CD4-positive, alpha-beta T cell (primary cell): Measurements from ENCODE around the gene RDH13. TPM values are rescaled to one million over a fixed set of nuclear protein-coding genes. Genes with fewer than 3 reads are reported as not detected.
"Not testable (repeated sequence)": the region's sequence is repeated elsewhere in the genome, so short reads cannot be mapped to it uniquely, and the experiment has no call there.

Source experiments
- ATAC-seq: fragments of 200-7000 bp; cut with Tn5 transposase; one replicate; pipeline ENCODE4 v1.10.0; 2022; ENCODE audit warnings: mild to moderate bottlenecking; ENCODE audit not compliant: poor library complexity
- CTCF ChIA-PET: fragments of 350-600 bp; sonication (Branson Sonifier 250); formaldehyde crosslinking; loops from one replicate; lab custom pipeline; 2021; ENCODE audit warnings: antibody characterized with exemption, inconsistent platforms; lab: Charles Lee
- POLR2A ChIA-PET: fragments of 350-600 bp; sonication (Branson Sonifier 250); formaldehyde crosslinking; loops from one replicate; lab custom pipeline; 2021; ENCODE audit warnings: antibody characterized with exemption, inconsistent platforms; lab: Charles Lee
- DNase-seq, 14 experiments: peaks; one replicate each; pipeline ENCODE4 v3.0.0-alpha.2; 2013 to 2020; ENCODE audit warnings: mixed read lengths in 2 of 14
- H3K27ac ChIP-seq, 2 donors: one replicate each; pipeline versions ENCODE4 v1.5.1 to v1.7.0; 2013; ENCODE audit warnings: low read length in 2 of 2, low read depth in 1 of 2, mild to moderate bottlenecking in 1 of 2
- H3K27me3 ChIP-seq, 2 experiments: 1 replicate in 1 of 2; 2 replicates in 1 of 2; pipeline versions ENCODE4 v1.6.1 to v1.7.0; 2013; ENCODE audit warnings: low read length in 2 of 2, control low read depth in 1 of 2, mild to moderate bottlenecking in 1 of 2, moderate library complexity in 1 of 2; ENCODE audit not compliant: insufficient read depth in 2 of 2, control insufficient read depth in 1 of 2
- H3K36me3 ChIP-seq: one replicate; pipeline ENCODE4 v1.6.1; 2013; ENCODE audit warnings: low read length, control low read depth; ENCODE audit not compliant: insufficient read depth
- H3K4me1 ChIP-seq: one replicate; pipeline ENCODE4 v1.6.1; 2013; ENCODE audit warnings: low read length, control low read depth; ENCODE audit not compliant: insufficient read depth
- H3K4me3 ChIP-seq: one replicate; pipeline ENCODE4 v1.5.1; 2013; ENCODE audit warnings: mild to moderate bottlenecking, low read length, moderate library complexity
- H3K9me3 ChIP-seq, 2 experiments: 1 replicate in 1 of 2; 2 replicates in 1 of 2; pipeline versions ENCODE4 v1.6.1 to v1.7.0; 2013; ENCODE audit warnings: low read length in 2 of 2, mild to moderate bottlenecking in 2 of 2, control low read depth in 1 of 2, moderate library complexity in 1 of 2; ENCODE audit not compliant: control insufficient read depth in 1 of 2, insufficient read depth in 1 of 2
- H3K27ac Mint-ChIP-seq: one replicate; pipeline ENCODE4 v1.8.0; 2020; ENCODE audit warnings: mixed read lengths
- H3K27me3 Mint-ChIP-seq: one replicate; pipeline ENCODE4 v1.8.0; 2021; ENCODE audit warnings: mixed read lengths
- H3K36me3 Mint-ChIP-seq: one replicate; pipeline ENCODE4 v1.8.0; 2021; ENCODE audit warnings: low read depth, mixed read lengths
- H3K4me1 Mint-ChIP-seq: one replicate; pipeline ENCODE4 v1.8.0; 2021; ENCODE audit warnings: low read depth, mixed read lengths
- H3K4me3 Mint-ChIP-seq: one replicate; pipeline ENCODE4 v1.8.0; 2020; ENCODE audit warnings: mild to moderate bottlenecking, mixed read lengths
- H3K9me3 Mint-ChIP-seq: one replicate; pipeline ENCODE4 v1.8.0; 2020; ENCODE audit warnings: mixed read lengths
- CTCF ChIP-seq: fragments of 200-600 bp; IDR thresholded peaks from one replicate; pipeline ENCODE4 v1.8.0; 2022; ENCODE audit warnings: antibody characterized with exemption, mild to moderate bottlenecking
- intact Hi-C, 2 experiments: fragments of 100-400 bp; cut with DNase I in 1 of 2; cut with micrococcal nuclease in 1 of 2; formaldehyde crosslinking; loops; one replicate each; pipeline versions ENCODE4 v1.15.1 to v1.9.0; 2023 to 2025; cut with DNase I, micrococcal nuclease
- total RNA-seq, 174 experiments: library from RNA in 2 of 174; stranded (reverse) in 2 of 174; gene quantifications; one replicate each; pipeline ENCODE4 v1.2.3 and lab custom pipeline; 2021 to 2026

Gene RDH13
- total RNA-seq, 2 experiments from 2014 or later, result 7.4 to 8.8 TPM

GRCh38 chr19:55109527-55110291 is 46.8 kb upstream of the RDH13 start:
- TF ChIP-seq CTCF, result no peak
- Histone ChIP-seq H3K27me3 (no peaks in the 10 kb centered on the region), H3K4me3 (no peak overlapping the region), H3K36me3 (peaks cover 32% of the 10 kb centered on the region), H3K4me1 (peaks cover 7% of the 10 kb centered on the region), H3K9me3 (no peaks in the 10 kb centered on the region), H3K27ac (no peak overlapping the region)
- DNase-seq, result no peak
- ATAC-seq, result no peak
- Mint-ChIP-seq H3K9me3 (no peaks in the 10 kb centered on the region), H3K27me3 (no peaks in the 10 kb centered on the region), H3K27ac (no peak overlapping the region), H3K36me3 (peaks cover 44% of the 10 kb centered on the region), H3K4me1 (no peaks in the 10 kb centered on the region), H3K4me3 (no peak overlapping the region)
- POLR2A ChIA-PET, result no interaction called here
- intact Hi-C loops, result no loop called here
- CTCF ChIA-PET, result no interaction called here

GRCh38 chr19:55107252-55107651 is 44.3 kb upstream of the RDH13 start:
- peaks cover 57% of the 10 kb centered on the region for H3K36me3 Mint-ChIP-seq
- DNase-seq, H3K4me1 Mint-ChIP-seq, CTCF ChIA-PET, H3K27me3 ChIP-seq, H3K4me3 ChIP-seq, intact Hi-C loops, H3K27ac ChIP-seq, POLR2A ChIA-PET, H3K27ac Mint-ChIP-seq, H3K27me3 Mint-ChIP-seq, H3K4me1 ChIP-seq, H3K9me3 Mint-ChIP-seq, ATAC-seq, H3K4me3 Mint-ChIP-seq: not testable (repeated sequence)
- peaks cover 31% of the 10 kb centered on the region for H3K36me3 ChIP-seq
- H3K9me3 ChIP-seq, result peaks cover 0 to 11% of the 10 kb centered on the region in 2 experiments

GRCh38 chr19:55106591-55106990 is 43.6 kb upstream of the RDH13 start:
- DNase-seq (no peak), ATAC-seq (no peak)
- H3K27me3 Mint-ChIP-seq, result no peaks in the 10 kb centered on the region
- H3K9me3 ChIP-seq, result peaks cover 0 to 11% of the 10 kb centered on the region in 2 experiments
- H3K4me1 Mint-ChIP-seq, result no peaks in the 10 kb centered on the region
- no peaks in the 10 kb centered on the region for H3K4me1 ChIP-seq
- no peak overlapping the region for H3K27ac ChIP-seq
- ChIA-PET CTCF (no interaction called here), POLR2A (no interaction called here)
- no peak for TF ChIP-seq CTCF
- H3K4me3 ChIP-seq, result no peak overlapping the region
- intact Hi-C loops, result no loop called here
- peaks cover 64% of the 10 kb centered on the region for H3K36me3 Mint-ChIP-seq
- no peak overlapping the region for H3K27ac Mint-ChIP-seq
- H3K36me3 ChIP-seq, result peaks cover 32% of the 10 kb centered on the region
- no peaks in the 10 kb centered on the region for H3K27me3 ChIP-seq
- H3K4me3 Mint-ChIP-seq, result no peak overlapping the region
- H3K9me3 Mint-ChIP-seq, result no peaks in the 10 kb centered on the region

- H3K27me3 Mint-ChIP-seq, result no peaks in the 10 kb centered on the region
- intact Hi-C loops, result no loop called here
- no peaks in the 10 kb centered on the region for H3K4me1 Mint-ChIP-seq
- Histone ChIP-seq H3K27ac (no peak overlapping the region), H3K4me3 (no peak overlapping the region), H3K27me3 (no peaks in the 10 kb centered on the region), H3K9me3 (peaks cover 0 to 11% of the 10 kb centered on the region in 2 experiments), H3K36me3 (peaks cover 38% of the 10 kb centered on the region), H3K4me1 (no peaks in the 10 kb centered on the region)
- H3K27ac Mint-ChIP-seq, result no peak overlapping the region
- CTCF ChIA-PET, result no interaction called here
- ATAC-seq (no peak), DNase-seq (no peak)
- H3K9me3 Mint-ChIP-seq, result no peaks in the 10 kb centered on the region
- no peak for TF ChIP-seq CTCF
- peaks cover 58% of the 10 kb centered on the region for H3K36me3 Mint-ChIP-seq
- no peak overlapping the region for H3K4me3 Mint-ChIP-seq
- POLR2A ChIA-PET, result no interaction called here
Measured at GRCh38 chr19:55105237-55105636, 42.3 kb upstream of the RDH13 start.
